Measurements from ENCODE around the gene SLC5A9.

DNA sequence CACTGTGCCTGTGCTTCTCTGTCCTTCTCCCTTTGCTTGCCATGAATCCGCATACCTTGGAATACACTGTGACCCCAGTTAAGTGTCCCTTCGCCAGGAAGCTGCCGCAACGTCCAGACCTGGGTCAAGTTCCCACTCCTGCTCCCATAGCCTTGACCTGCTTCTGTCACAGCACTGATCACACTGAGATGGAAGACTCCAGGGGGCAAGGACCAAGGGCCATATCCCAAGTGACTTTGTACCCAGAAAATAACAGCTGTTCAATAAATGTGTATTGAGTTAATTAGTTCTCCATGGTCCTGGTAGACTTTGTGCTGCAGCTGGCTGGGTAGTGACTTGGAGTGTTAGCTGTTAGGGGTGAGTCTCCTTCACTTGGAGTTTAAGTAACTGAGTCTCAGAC, 25.8 kb downstream of the SLC5A9 start:
- TF ChIP-seq, protein P1, sequence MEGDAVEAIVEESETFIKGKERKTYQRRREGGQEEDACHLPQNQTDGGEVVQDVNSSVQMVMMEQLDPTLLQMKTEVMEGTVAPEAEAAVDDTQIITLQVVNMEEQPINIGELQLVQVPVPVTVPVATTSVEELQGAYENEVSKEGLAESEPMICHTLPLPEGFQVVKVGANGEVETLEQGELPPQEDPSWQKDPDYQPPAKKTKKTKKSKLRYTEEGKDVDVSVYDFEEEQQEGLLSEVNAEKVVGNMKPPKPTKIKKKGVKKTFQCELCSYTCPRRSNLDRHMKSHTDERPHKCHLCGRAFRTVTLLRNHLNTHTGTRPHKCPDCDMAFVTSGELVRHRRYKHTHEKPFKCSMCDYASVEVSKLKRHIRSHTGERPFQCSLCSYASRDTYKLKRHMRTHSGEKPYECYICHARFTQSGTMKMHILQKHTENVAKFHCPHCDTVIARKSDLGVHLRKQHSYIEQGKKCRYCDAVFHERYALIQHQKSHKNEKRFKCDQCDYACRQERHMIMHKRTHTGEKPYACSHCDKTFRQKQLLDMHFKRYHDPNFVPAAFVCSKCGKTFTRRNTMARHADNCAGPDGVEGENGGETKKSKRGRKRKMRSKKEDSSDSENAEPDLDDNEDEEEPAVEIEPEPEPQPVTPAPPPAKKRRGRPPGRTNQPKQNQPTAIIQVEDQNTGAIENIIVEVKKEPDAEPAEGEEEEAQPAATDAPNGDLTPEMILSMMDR (conservative IDR thresholded peaks at IDR 0.05; ENCODE audit: low read depth, low read length), result no peak
- TF ChIP-seq NFE2L2 (IDR thresholded peaks at IDR 0.05; ENCODE audit: low read depth, low read length) (no peak), USF2 (IDR thresholded peaks at IDR 0.05; ENCODE audit: low read depth, low read length) (no peak), RFX5 (IDR thresholded peaks at IDR 0.05; ENCODE audit: low read depth, low read length) (no peak), CEBPB (IDR thresholded peaks at IDR 0.05; ENCODE audit: low read depth, low read length) (no peak), POLR2A (IDR thresholded peaks at IDR 0.05; ENCODE audit: low read depth, low read length) (no peak), FOS (IDR thresholded peaks at IDR 0.05; ENCODE audit: low read depth, low read length) (no peak), SMC3 (IDR thresholded peaks at IDR 0.05; ENCODE audit: low read depth, low read length) (no peak)
